Neural cell (in vitro differentiated cells): ENCODE measurements around the gene POLN. TPM values are rescaled to one million over a fixed set of nuclear protein-coding genes. Genes with fewer than 3 reads are reported as not detected.

Experiments
- H2AFZ ChIP-seq: fragments of 200-600, 300-800 bp; sonication (generic), shearing (Covaris generic); 2 replicates; pipeline ENCODE4 v1.6.0; 2014; ENCODE audit warnings: low read depth, mild to moderate bottlenecking, antibody characterized with exemption, low read length, moderate library complexity
- H3F3A ChIP-seq: fragments of 200-600 bp; shearing (Covaris generic); 2 replicates; pipeline ENCODE4 v1.6.1; 2016; ENCODE audit warnings: mild to moderate bottlenecking, moderate library complexity, mixed read lengths, antibody characterized with exemption, low read length; ENCODE audit not compliant: insufficient read depth, poor library complexity, severe bottlenecking
- H3K27ac ChIP-seq: fragments of 200-600, 300-800 bp; sonication (generic), shearing (Covaris generic); 2 replicates; pipeline ENCODE4 v1.5.1; 2014; ENCODE audit warnings: mild to moderate bottlenecking, low read length, moderate library complexity
- H3K27me3 ChIP-seq: fragments of 300-800, 200-600 bp; sonication (generic), shearing (Covaris generic); 2 replicates; pipeline ENCODE4 v1.6.0; 2014; ENCODE audit warnings: mild to moderate bottlenecking, low read depth, low read length, moderate library complexity; ENCODE audit not compliant: insufficient read depth
- H3K36me3 ChIP-seq: fragments of 300-800, 200-600 bp; sonication (generic), shearing (Covaris generic); 2 replicates; pipeline ENCODE4 v1.5.1; 2014; ENCODE audit warnings: mild to moderate bottlenecking, antibody characterized with exemption, low read length, moderate library complexity; ENCODE audit not compliant: insufficient read depth
- H3K4me2 ChIP-seq: fragments of 300-800, 200-600 bp; sonication (generic), shearing (Covaris generic); 2 replicates; pipeline ENCODE4 v1.6.0; 2014; ENCODE audit warnings: mild to moderate bottlenecking, low read length
- H3K4me3 ChIP-seq: fragments of 300-800, 200-600 bp; sonication (generic), shearing (Covaris generic); 2 replicates; pipeline ENCODE4 v1.5.1; 2014; ENCODE audit warnings: mild to moderate bottlenecking, low read length, moderate library complexity
- H3K79me2 ChIP-seq: fragments of 200-600 bp; shearing (Covaris generic); replicated peaks from 2 replicates; pipeline ENCODE4 v1.6.0; 2014; ENCODE audit warnings: mild to moderate bottlenecking, low read length, moderate library complexity; ENCODE audit not compliant: insufficient read depth
- H3K9ac ChIP-seq: fragments of 300-800, 200-600 bp; sonication (generic), shearing (Covaris generic); 2 replicates; pipeline ENCODE4 v1.6.1; 2016; ENCODE audit warnings: mild to moderate bottlenecking, low read length, mixed read lengths
- H3K9me2 ChIP-seq: fragments of 200-600 bp; shearing (Covaris generic); 2 replicates; pipeline ENCODE4 v1.6.1; 2016; ENCODE audit warnings: mild to moderate bottlenecking, low read length, mixed read lengths; ENCODE audit not compliant: insufficient read depth
- H3K9me3 ChIP-seq: fragments of 200-600, 300-800 bp; sonication (generic), shearing (Covaris generic); 2 replicates; pipeline ENCODE4 v1.6.1; 2016; ENCODE audit warnings: mild to moderate bottlenecking, mixed run types, low read length, moderate library complexity, mixed read lengths
- H4K20me1 ChIP-seq: fragments of 200-600 bp; shearing (Covaris generic); 2 replicates; pipeline ENCODE4 v1.6.1; 2016; ENCODE audit warnings: mild to moderate bottlenecking, mixed run types; ENCODE audit not compliant: insufficient read depth
- CTCF ChIP-seq: fragments of 450-650 bp; IDR thresholded peaks from 2 replicates; pipeline ENCODE4 v1.5.1; 2014; ENCODE audit warnings: antibody characterized with exemption, mild to moderate bottlenecking, moderate library complexity; ENCODE audit not compliant: poor library complexity, severe bottlenecking
- EP300 ChIP-seq: fragments of 450-650 bp; conservative IDR thresholded peaks from 2 replicates; pipeline ENCODE4 v1.6.1; 2014; ENCODE audit warnings: antibody characterized with exemption, mild to moderate bottlenecking, moderate library complexity; ENCODE audit not compliant: poor library complexity, severe bottlenecking
- EZH2 ChIP-seq: fragments of 200-600, 300-800 bp; shearing (Covaris generic), sonication (generic); IDR thresholded peaks from 2 replicates; pipeline ENCODE4 v1.6.1; 2014; ENCODE audit warnings: antibody characterized with exemption, low read length, borderline replicate concordance, mild to moderate bottlenecking; ENCODE audit not compliant: insufficient read depth, poor library complexity, severe bottlenecking
- MXI1 ChIP-seq: fragments of 450-650 bp; conservative IDR thresholded peaks from 2 replicates; pipeline ENCODE4 v1.6.1; 2014; ENCODE audit warnings: antibody characterized with exemption, mild to moderate bottlenecking; ENCODE audit not compliant: poor library complexity, severe bottlenecking
- POLR2AphosphoS5 ChIP-seq: IDR thresholded peaks from 2 replicates; pipeline ENCODE4 v1.6.1; 2012
- RAD21 ChIP-seq: fragments of 450-650 bp; conservative IDR thresholded peaks from 2 replicates; pipeline ENCODE4 v1.6.1; 2014; ENCODE audit warnings: antibody characterized with exemption, mild to moderate bottlenecking, moderate library complexity
- REST ChIP-seq: IDR thresholded peaks from 2 replicates; pipeline ENCODE4 v1.6.1; 2012; ENCODE audit warnings: borderline replicate concordance
- SMC3 ChIP-seq: fragments of 450-650 bp; conservative IDR thresholded peaks from 2 replicates; pipeline ENCODE4 v1.6.1; 2014; ENCODE audit warnings: antibody characterized with exemption, mild to moderate bottlenecking, moderate library complexity; ENCODE audit not compliant: poor library complexity
- TAF1 ChIP-seq: IDR thresholded peaks from 2 replicates; pipeline ENCODE4 v1.6.1; 2012; ENCODE audit warnings: low read depth
- polyA plus RNA-seq: library from polyadenylated mRNA; depleted of rRNA; stranded (reverse); fragments of >200 nt; gene quantifications from 2 replicates; pipeline ENCODE4 v1.2.3, GENCODE V29; 2014

The POLN gene
- polyA plus RNA-seq, 1 donor from 2014 or later: 1.1 TPM

DNA sequence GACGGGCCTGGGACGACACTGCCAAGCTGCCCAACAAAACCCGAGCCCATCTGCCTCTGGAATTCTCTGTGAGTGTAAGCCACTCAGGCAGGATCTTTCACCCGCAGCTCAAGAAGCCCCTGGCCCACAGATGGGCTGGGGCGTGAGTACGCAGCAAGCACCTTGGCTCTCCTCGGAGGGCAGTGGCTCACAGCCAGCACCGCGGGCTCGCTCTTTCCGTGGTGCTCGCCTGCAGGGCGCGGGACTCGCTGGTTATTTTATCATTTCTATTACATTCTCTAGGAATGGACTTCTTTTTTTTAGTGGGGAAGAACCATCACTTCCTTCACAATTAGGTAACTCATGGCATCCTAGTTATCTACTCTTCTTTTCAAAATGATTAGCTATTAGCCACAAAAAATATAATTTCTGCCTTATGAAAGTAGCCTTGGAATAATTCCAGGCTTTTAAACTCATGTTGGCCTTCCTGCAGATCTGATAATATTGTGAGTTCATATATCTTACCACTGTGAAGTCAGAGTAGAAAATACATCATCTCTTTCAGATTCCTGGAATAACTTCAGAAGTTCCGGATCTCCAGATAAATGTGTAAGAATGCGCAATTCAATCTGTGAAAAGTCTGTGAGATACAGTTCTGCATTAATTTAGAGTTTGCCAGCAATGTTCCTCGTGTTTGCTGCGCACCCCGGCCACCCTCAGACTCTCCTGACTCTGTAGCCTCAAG is 114.2 kb downstream of the POLN start:
- no peaks in the 10 kb centered on the region for H3K36me3 ChIP-seq
- no peak overlapping the region for H3K27ac ChIP-seq
- H3F3A ChIP-seq: no peaks in the 10 kb centered on the region
- peaks cover 8% of the 10 kb centered on the region for H3K9me3 ChIP-seq
- no peaks in the 10 kb centered on the region for H3K27me3 ChIP-seq
- H2AFZ ChIP-seq: no peak overlapping the region
- no peaks in the 10 kb centered on the region for H3K9me2 ChIP-seq
- no peak overlapping the region for H3K4me2 ChIP-seq
- H3K9ac ChIP-seq: no peak overlapping the region
- TF ChIP-seq CTCF: no peak
- no peak for TF ChIP-seq MXI1
- TF ChIP-seq TAF1: no peak
- no peak for TF ChIP-seq REST
- no peak for TF ChIP-seq RAD21
- TF ChIP-seq EP300: no peak
- no peak for TF ChIP-seq SMC3
- no peak for TF ChIP-seq POLR2AphosphoS5
- TF ChIP-seq EZH2: no peak
- H3K4me3 ChIP-seq: no peak overlapping the region
- no peaks in the 10 kb centered on the region for H3K79me2 ChIP-seq
- H4K20me1 ChIP-seq: no peaks in the 10 kb centered on the region

DNA sequence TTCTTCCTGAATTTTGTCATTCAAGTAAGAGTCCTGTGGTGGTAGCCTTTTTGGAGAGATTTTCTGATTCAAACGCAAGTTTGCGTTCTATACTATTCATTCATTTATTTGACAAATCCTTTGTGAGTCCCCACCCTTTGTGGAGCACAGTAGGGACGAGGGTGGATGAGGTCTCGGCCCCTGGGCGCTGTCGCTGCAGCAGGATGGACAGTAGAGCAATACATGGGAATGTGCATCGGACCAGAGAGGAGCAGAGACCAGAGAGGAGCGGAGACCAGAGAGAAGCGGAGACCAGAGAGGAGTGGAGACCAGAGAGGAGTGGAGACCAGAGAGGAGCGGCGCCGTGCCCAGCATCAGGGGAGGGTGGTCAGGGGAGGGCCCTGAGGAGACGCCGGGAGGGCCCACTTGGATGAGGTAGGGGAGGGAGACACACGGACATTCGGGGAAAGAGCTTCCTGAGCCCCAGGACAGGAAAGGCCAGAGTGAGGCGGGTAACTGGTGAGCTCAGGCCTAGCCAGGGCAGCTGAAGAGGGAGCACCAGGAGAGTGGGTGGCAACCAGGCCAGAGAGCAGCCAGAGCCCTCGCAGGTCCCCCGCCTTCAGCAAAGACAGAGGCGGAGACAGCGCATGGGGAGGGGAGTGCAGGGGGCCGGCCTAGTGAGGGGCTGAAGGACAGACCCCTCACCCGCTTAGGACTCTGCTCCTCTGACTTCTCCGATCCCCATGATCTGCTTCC is 115.4 kb downstream of the POLN start:
- H3K79me2 ChIP-seq: no peaks in the 10 kb centered on the region
- H3K36me3 ChIP-seq: no peaks in the 10 kb centered on the region
- H3K4me2 ChIP-seq: no peak overlapping the region
- no peaks in the 10 kb centered on the region for H3K27me3 ChIP-seq
- no peaks in the 10 kb centered on the region for H3K9me2 ChIP-seq
- H3K27ac ChIP-seq: no peak overlapping the region
- H4K20me1 ChIP-seq: no peaks in the 10 kb centered on the region
- no peak overlapping the region for H2AFZ ChIP-seq
- peaks cover under 1% of the 10 kb centered on the region for H3K9me3 ChIP-seq
- TF ChIP-seq POLR2AphosphoS5: no peak
- no peak overlapping the region for H3K4me3 ChIP-seq
- H3F3A ChIP-seq: no peaks in the 10 kb centered on the region
- H3K9ac ChIP-seq: no peak overlapping the region
